ENCODE data around the gene PIK3R5. TPM values are rescaled to one million over a fixed set of nuclear protein-coding genes. Genes with fewer than 3 reads are reported as not detected.

The PIK3R5 gene
- total RNA-seq, 1 donor from 2014 or later, result 14.5 TPM

DNA sequence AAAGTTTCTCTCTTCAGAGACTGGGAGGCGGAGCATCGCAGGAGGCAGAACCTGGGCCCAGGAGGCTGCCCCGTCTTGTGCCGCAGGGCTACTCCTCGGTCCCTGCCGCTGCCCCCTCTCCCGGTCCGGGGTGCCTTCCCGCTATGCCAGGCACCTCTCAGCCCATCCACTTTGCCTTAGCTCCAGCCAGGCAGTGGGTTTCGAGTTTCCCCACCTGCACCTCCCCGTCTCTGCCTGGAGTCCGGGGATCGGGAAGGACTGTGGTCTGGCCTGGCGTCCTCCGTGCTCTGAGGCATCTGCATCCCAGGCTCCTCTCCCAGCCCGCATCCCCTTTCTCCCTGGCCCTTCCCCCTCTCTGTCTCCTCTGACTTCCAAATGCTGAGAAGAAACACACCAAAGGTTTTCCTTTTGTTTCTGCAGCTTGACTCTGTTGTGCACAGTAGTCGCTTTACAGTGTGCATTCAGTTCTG is 71.3 kb downstream of the PIK3R5 start:
- TF ChIP-seq, protein P1, sequence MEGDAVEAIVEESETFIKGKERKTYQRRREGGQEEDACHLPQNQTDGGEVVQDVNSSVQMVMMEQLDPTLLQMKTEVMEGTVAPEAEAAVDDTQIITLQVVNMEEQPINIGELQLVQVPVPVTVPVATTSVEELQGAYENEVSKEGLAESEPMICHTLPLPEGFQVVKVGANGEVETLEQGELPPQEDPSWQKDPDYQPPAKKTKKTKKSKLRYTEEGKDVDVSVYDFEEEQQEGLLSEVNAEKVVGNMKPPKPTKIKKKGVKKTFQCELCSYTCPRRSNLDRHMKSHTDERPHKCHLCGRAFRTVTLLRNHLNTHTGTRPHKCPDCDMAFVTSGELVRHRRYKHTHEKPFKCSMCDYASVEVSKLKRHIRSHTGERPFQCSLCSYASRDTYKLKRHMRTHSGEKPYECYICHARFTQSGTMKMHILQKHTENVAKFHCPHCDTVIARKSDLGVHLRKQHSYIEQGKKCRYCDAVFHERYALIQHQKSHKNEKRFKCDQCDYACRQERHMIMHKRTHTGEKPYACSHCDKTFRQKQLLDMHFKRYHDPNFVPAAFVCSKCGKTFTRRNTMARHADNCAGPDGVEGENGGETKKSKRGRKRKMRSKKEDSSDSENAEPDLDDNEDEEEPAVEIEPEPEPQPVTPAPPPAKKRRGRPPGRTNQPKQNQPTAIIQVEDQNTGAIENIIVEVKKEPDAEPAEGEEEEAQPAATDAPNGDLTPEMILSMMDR (IDR thresholded peaks at IDR 0.05; ENCODE audit: unreplicated experiment), result no peak
- H3K4me3 Mint-ChIP-seq (ENCODE audit: unreplicated experiment), result no peak overlapping the region
- H3K27me3 Mint-ChIP-seq (ENCODE audit: unreplicated experiment), result peaks cover 1% of the 10 kb centered on the region
- no peaks in the 10 kb centered on the region for H3K9me3 Mint-ChIP-seq (ENCODE audit: unreplicated experiment)
- DNase-seq (ENCODE audit: low spot score), result no peak
- H3K27ac Mint-ChIP-seq (ENCODE audit: unreplicated experiment), result no peak overlapping the region
- peaks cover 11% of the 10 kb centered on the region for H3K4me1 Mint-ChIP-seq (ENCODE audit: unreplicated experiment)
- H3K36me3 Mint-ChIP-seq (ENCODE audit: low read depth, unreplicated experiment), result peaks cover 14% of the 10 kb centered on the region

GRCh38 chr17:8893621-8894201 is 71.8 kb downstream of the PIK3R5 start:
- Mint-ChIP-seq H3K27me3 (ENCODE audit: unreplicated experiment) (peaks cover 1% of the 10 kb centered on the region), H3K36me3 (ENCODE audit: low read depth, unreplicated experiment) (peaks cover 14% of the 10 kb centered on the region), H3K27ac (ENCODE audit: unreplicated experiment) (no peak overlapping the region), H3K4me1 (ENCODE audit: unreplicated experiment) (peaks cover 11% of the 10 kb centered on the region), H3K9me3 (ENCODE audit: unreplicated experiment) (no peaks in the 10 kb centered on the region), H3K4me3 (ENCODE audit: unreplicated experiment) (no peak overlapping the region)
- TF ChIP-seq, protein P1 (IDR thresholded peaks at IDR 0.05; ENCODE audit: unreplicated experiment), result no peak
- DNase-seq (ENCODE audit: low spot score), result no peak

DNA sequence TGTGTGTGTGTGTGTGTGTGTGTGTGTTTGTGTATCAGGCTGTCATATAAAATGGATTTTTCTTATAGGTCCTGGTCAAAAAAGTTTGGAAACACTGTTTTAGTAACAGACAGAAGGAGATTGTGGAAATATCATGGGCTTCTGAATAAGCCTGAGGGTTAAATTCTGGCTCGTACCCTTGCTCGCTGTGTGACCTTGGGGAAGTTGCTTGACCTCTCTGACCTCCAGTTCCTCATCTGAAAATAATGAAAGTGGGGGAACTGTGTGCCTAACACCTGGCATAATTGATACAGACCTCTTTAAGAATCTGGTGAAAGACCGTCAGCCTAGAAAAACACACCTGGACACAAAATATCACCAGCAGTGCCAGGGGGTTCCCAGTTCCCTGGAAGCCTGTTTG is 72.4 kb downstream of the PIK3R5 start:
- Mint-ChIP-seq H3K4me1 (ENCODE audit: unreplicated experiment) (peaks cover 12% of the 10 kb centered on the region), H3K36me3 (ENCODE audit: low read depth, unreplicated experiment) (peaks cover 12% of the 10 kb centered on the region), H3K27me3 (ENCODE audit: unreplicated experiment) (peaks cover 1% of the 10 kb centered on the region), H3K9me3 (ENCODE audit: unreplicated experiment) (no peaks in the 10 kb centered on the region), H3K27ac (ENCODE audit: unreplicated experiment) (no peak overlapping the region), H3K4me3 (ENCODE audit: unreplicated experiment) (no peak overlapping the region)
- TF ChIP-seq, protein P1 (IDR thresholded peaks at IDR 0.05; ENCODE audit: unreplicated experiment), result no peak
- no peak for DNase-seq (ENCODE audit: low spot score)

- TF ChIP-seq, protein P1 (IDR thresholded peaks at IDR 0.05; ENCODE audit: unreplicated experiment), result no peak
- Mint-ChIP-seq H3K27me3 (ENCODE audit: unreplicated experiment) (peaks cover 3% of the 10 kb centered on the region), H3K36me3 (ENCODE audit: low read depth, unreplicated experiment) (peaks cover 11% of the 10 kb centered on the region), H3K4me1 (ENCODE audit: unreplicated experiment) (peaks cover 14% of the 10 kb centered on the region), H3K4me3 (ENCODE audit: unreplicated experiment) (no peak overlapping the region), H3K9me3 (ENCODE audit: unreplicated experiment) (no peaks in the 10 kb centered on the region), H3K27ac (ENCODE audit: unreplicated experiment) (no peak overlapping the region)
- DNase-seq (ENCODE audit: low spot score), result no peak
These were observed 73.2 kb downstream of the PIK3R5 start for GRCh38 chr17:8892338-8892690.

DNA sequence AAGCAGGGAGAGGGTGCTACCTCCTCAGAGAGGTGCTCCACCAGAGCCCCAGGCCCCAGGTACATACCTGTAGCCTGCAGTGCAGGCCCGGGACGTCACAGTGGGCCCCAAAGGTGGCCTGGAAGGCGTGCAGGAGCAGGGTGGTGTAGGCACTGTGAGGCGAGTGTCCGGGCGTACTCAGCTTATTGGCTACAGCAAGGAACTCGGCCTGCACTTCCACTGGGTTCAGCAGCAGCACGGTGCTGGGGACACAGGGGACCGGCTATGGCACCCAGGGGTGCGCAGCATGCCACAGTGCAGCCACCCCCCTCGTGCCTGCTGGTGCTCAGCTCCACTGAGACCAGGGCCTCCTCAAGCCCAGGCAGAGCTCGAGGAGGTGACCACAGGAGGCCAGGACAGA is 74.8 kb downstream of the PIK3R5 start:
- TF ChIP-seq, protein P1 (IDR thresholded peaks at IDR 0.05; ENCODE audit: unreplicated experiment), result no peak
- Mint-ChIP-seq H3K9me3 (ENCODE audit: unreplicated experiment) (no peaks in the 10 kb centered on the region), H3K4me1 (ENCODE audit: unreplicated experiment) (peaks cover 14% of the 10 kb centered on the region)

More for the DNA sequence above, 74.8 kb downstream of the PIK3R5 start:
- Mint-ChIP-seq H3K36me3 (ENCODE audit: low read depth, unreplicated experiment) (peaks cover 11% of the 10 kb centered on the region), H3K4me3 (ENCODE audit: unreplicated experiment) (no peak overlapping the region), H3K27ac (ENCODE audit: unreplicated experiment) (no peak overlapping the region), H3K27me3 (ENCODE audit: unreplicated experiment) (peaks cover 3% of the 10 kb centered on the region)
- no peak for DNase-seq (ENCODE audit: low spot score)

Measured in endothelial cell (in vitro differentiated cells).